GM23338 (cell line): ENCODE measurements around the gene ELOVL6. TPM values are rescaled to one million over a fixed set of nuclear protein-coding genes. Genes with fewer than 3 reads are reported as not detected.

Experiments used
- ATAC-seq: fragments of 200-7000 bp; cut with Tn5 transposase; 3 replicates; pipeline ENCODE4 v1.9.1; 2020
- DNase-seq: peaks from one replicate; pipeline ENCODE4 v3.0.0-alpha.2; 2015; ENCODE audit warnings: low spot score
- H2AFZ ChIP-seq: fragments of 200-600 bp; sonication (generic); 2 replicates; pipeline ENCODE4 v1.8.0; 2016; ENCODE audit warnings: antibody characterized with exemption, mild to moderate bottlenecking, moderate library complexity
- H3F3A ChIP-seq: fragments of 200-600 bp; sonication (generic); replicated peaks from 2 replicates; pipeline ENCODE4 v1.8.0; 2017; ENCODE audit warnings: antibody characterized with exemption, mixed run types, low read depth
- H3K27ac ChIP-seq: fragments of 200-600 bp; sonication (generic); 2 replicates; pipeline ENCODE4 v1.6.1; 2016; ENCODE audit warnings: low read depth
- H3K27me3 ChIP-seq: fragments of 200-600 bp; sonication (generic); 2 replicates; pipeline ENCODE4 v1.8.0; 2016; ENCODE audit warnings: mild to moderate bottlenecking, mixed run types, moderate library complexity; ENCODE audit not compliant: insufficient read depth
- H3K36me3 ChIP-seq: fragments of 200-600 bp; sonication (generic); 2 replicates; pipeline ENCODE4 v1.8.0; 2016; ENCODE audit warnings: mild to moderate bottlenecking; ENCODE audit not compliant: insufficient read depth
- H3K4me1 ChIP-seq: fragments of 200-600 bp; sonication (generic); 2 replicates; pipeline ENCODE4 v1.8.0; 2016; ENCODE audit warnings: mild to moderate bottlenecking, moderate library complexity; ENCODE audit not compliant: insufficient read depth
- H3K4me2 ChIP-seq: fragments of 200-600 bp; sonication (generic); 2 replicates; pipeline ENCODE4 v1.7.1; 2017; ENCODE audit warnings: mixed run types
- H3K4me3 ChIP-seq: fragments of 200-600 bp; sonication (generic); 2 replicates; pipeline ENCODE4 v1.6.1; 2016; ENCODE audit warnings: mixed run types
- H3K79me2 ChIP-seq: fragments of 200-600 bp; sonication (generic); replicated peaks from 2 replicates; pipeline ENCODE4 v1.8.0; 2017; ENCODE audit warnings: mild to moderate bottlenecking; ENCODE audit not compliant: insufficient read depth
- H3K9me2 ChIP-seq: fragments of 200-600 bp; sonication (generic); 2 replicates; pipeline ENCODE4 v1.8.0; 2017; ENCODE audit not compliant: insufficient read depth
- H4K20me1 ChIP-seq: fragments of 200-600 bp; sonication (generic); replicated peaks from 2 replicates; pipeline ENCODE4 v1.8.0; 2017; ENCODE audit warnings: mild to moderate bottlenecking; ENCODE audit not compliant: insufficient read depth
- H3K27ac Mint-ChIP-seq: 2 replicates; pipeline ENCODE4 v1.8.0; 2020; ENCODE audit warnings: inconsistent platforms, mild to moderate bottlenecking, moderate library complexity, mixed read lengths
- H3K27me3 Mint-ChIP-seq: 3 replicates; pipeline ENCODE4 v1.8.0; 2022; ENCODE audit warnings: low read depth, mild to moderate bottlenecking, moderate library complexity, mixed read lengths, inconsistent platforms; ENCODE audit not compliant: insufficient read depth, poor library complexity
- H3K36me3 Mint-ChIP-seq: 3 replicates; pipeline ENCODE4 v1.8.0; 2021; ENCODE audit warnings: low read depth, mild to moderate bottlenecking, inconsistent platforms, moderate library complexity, mixed read lengths
- H3K4me1 Mint-ChIP-seq: 3 replicates; pipeline ENCODE4 v1.8.0; 2020; ENCODE audit warnings: mild to moderate bottlenecking, inconsistent platforms, mixed read lengths
- H3K4me3 Mint-ChIP-seq: 3 replicates; pipeline ENCODE4 v1.8.0; 2021; ENCODE audit warnings: moderate library complexity, mild to moderate bottlenecking, inconsistent platforms, mixed read lengths
- H3K9me3 Mint-ChIP-seq: 3 replicates; pipeline ENCODE4 v1.8.0; 2020; ENCODE audit warnings: moderate library complexity, mild to moderate bottlenecking, inconsistent platforms, mixed read lengths
- CREB1 ChIP-seq: fragments of 250-450 bp; sonication (Bioruptor Pico); IDR thresholded peaks from 2 replicates; pipeline ENCODE4 v1.5.0; 2020; ENCODE audit warnings: low read depth, mild to moderate bottlenecking, moderate library complexity
- CTCF ChIP-seq, 2 experiments: fragments of 200-600 bp in 1 of 2; sonication (generic) in 1 of 2; conservative IDR thresholded peaks; 2 replicates each; pipeline versions ENCODE4 v1.5.1 to v1.6.1; 2016 to 2017; ENCODE audit warnings: antibody characterized with exemption in 2 of 2, low read depth in 2 of 2, mild to moderate bottlenecking in 2 of 2, moderate library complexity in 1 of 2
- ETS1 ChIP-seq: IDR thresholded peaks from 2 replicates; pipeline ENCODE4 v1.6.1; 2016; ENCODE audit warnings: antibody characterized with exemption
- EZH2 ChIP-seq: fragments of 200-600 bp; sonication (generic); IDR thresholded peaks from one replicate; pipeline ENCODE4 v1.8.0; 2017; ENCODE audit warnings: antibody characterized with exemption, mild to moderate bottlenecking, low read depth; ENCODE audit not compliant: unreplicated experiment
- JUNB ChIP-seq: IDR thresholded peaks from one replicate; pipeline ENCODE4 v1.6.1; 2016; ENCODE audit warnings: antibody characterized with exemption; ENCODE audit not compliant: unreplicated experiment
- NANOG ChIP-seq: IDR thresholded peaks from 2 replicates; pipeline ENCODE4 v1.6.1; 2016; ENCODE audit warnings: antibody characterized with exemption, borderline replicate concordance
- POLR2AphosphoS5 ChIP-seq: IDR thresholded peaks from 2 replicates; pipeline ENCODE4 v1.6.1; 2016; ENCODE audit warnings: antibody characterized with exemption, low read depth
- REST ChIP-seq: IDR thresholded peaks from one replicate; pipeline ENCODE4 v1.6.1; 2018; ENCODE audit warnings: antibody characterized with exemption; ENCODE audit not compliant: unreplicated experiment
- ZNF114 ChIP-seq: fragments of 250-450 bp; sonication (Bioruptor Pico); IDR thresholded peaks from 2 replicates; pipeline ENCODE4 v1.5.0; 2020; ENCODE audit warnings: mild to moderate bottlenecking, moderate library complexity
- ZNF331 ChIP-seq: fragments of 250-450 bp; sonication (Bioruptor Pico); IDR thresholded peaks from 2 replicates; pipeline ENCODE4 v1.5.0; 2020; ENCODE audit warnings: low read depth, mild to moderate bottlenecking, moderate library complexity
- ZNF462 ChIP-seq: fragments of 250-450 bp; sonication (Bioruptor Pico); IDR thresholded peaks from 2 replicates; pipeline ENCODE4 v1.5.0; 2020; ENCODE audit warnings: mild to moderate bottlenecking, moderate library complexity
- polyA plus RNA-seq: library from polyadenylated mRNA; unstranded; fragments of >200 nt; fragmentation: Nextera tagmentation; extraction: Ambion mirVana; gene quantifications from 2 replicates; pipeline ENCODE4 v1.2.1, GENCODE V29; 2016
- total RNA-seq: library from RNA; depleted of rRNA; stranded (reverse); fragments of >200 nt; shearing (Covaris generic); gene quantifications from 2 replicates; pipeline ENCODE4 v1.2.3, GENCODE V29; 2014

The ELOVL6 gene
- total and polyA plus RNA-seq, 2 experiments from 2014 or later, result 82.7 to 89.5 TPM

GRCh38 chr4:110019153-110019552, 179.3 kb downstream of the ELOVL6 start:
- Histone ChIP-seq H2AFZ (no peak overlapping the region), H3K4me1 (peaks cover 13% of the 10 kb centered on the region), H3K4me2 (no peak overlapping the region), H3K9me2 (no peaks in the 10 kb centered on the region), H4K20me1 (no peaks in the 10 kb centered on the region), H3K27me3 (no peaks in the 10 kb centered on the region), H3K79me2 (no peaks in the 10 kb centered on the region), H3K4me3 (no peak overlapping the region), H3F3A (no peaks in the 10 kb centered on the region), H3K27ac (no peak overlapping the region), H3K36me3 (no peaks in the 10 kb centered on the region)
- H3K4me3 Mint-ChIP-seq, result no peak overlapping the region
- TF ChIP-seq ETS1, result no peak
- TF ChIP-seq ZNF331 (CRISPR knock-in tag), result no peak
- TF ChIP-seq CREB1 (CRISPR knock-in tag), result no peak
- no peak for TF ChIP-seq EZH2
- no peak for TF ChIP-seq POLR2AphosphoS5
- TF ChIP-seq ZNF114 (CRISPR knock-in tag), result no peak
- no peak for TF ChIP-seq REST
- TF ChIP-seq NANOG, result no peak
- no peak for TF ChIP-seq JUNB
- no peak for TF ChIP-seq CTCF (conservative IDR thresholded peaks at IDR 0.05; ENCODE audit: low read depth in 2 of 2)
- TF ChIP-seq ZNF462 (CRISPR knock-in tag), result no peak
- DNase-seq (no peak), ATAC-seq (no peak)
- peaks cover 7% of the 10 kb centered on the region; the same call in 2 of the 3 replicates for H3K9me3 Mint-ChIP-seq
- peaks cover 8% of the 10 kb centered on the region for H3K27me3 Mint-ChIP-seq
- no peak overlapping the region for H3K27ac Mint-ChIP-seq
- H3K4me1 Mint-ChIP-seq, result peaks cover 19% of the 10 kb centered on the region
- no peaks in the 10 kb centered on the region for H3K36me3 Mint-ChIP-seq
